D721Med (cell line): ENCODE results near the gene COL5A1.

Experiments
- DNase-seq: peaks from one replicate; pipeline ENCODE4 v3.0.0; 2011; ENCODE audit warnings: low spot score; ENCODE audit not compliant: insufficient read length
- FAIRE-seq: peaks from 2 replicates; lab custom pipeline; 2011; peaks lifted over from hg19 to GRCh38; lab: Jason Lieb, UNC
- TF ChIP-seq, protein P1 (sequence below): IDR thresholded peaks from 2 replicates; pipeline ENCODE4 v1.5.1; 2012; ENCODE audit warnings: mild to moderate bottlenecking, control low read depth; ENCODE audit not compliant: insufficient read depth; ENCODE audit errors: missing control alignments

COL5A1 gene

DNA sequence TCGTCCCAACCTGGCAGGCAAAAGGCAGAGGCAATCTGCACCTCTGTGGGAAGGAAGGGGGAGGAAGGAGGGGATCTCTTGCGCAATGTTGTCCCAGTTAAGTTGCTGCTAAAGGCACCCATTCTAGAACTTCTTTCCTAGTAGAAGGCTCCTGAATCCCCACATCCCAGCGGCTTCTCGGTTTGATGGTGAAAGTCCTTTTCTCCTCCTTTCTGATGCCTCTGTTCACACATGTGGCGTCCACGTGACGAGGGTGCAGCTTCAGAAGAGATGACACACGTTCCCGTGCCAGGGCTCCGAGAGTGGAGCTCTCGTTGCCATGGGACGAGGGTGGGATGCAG lies 142.1 kb downstream of the COL5A1 start:
- FAIRE-seq (no peak), DNase-seq (no peak)
- TF ChIP-seq, protein P1, sequence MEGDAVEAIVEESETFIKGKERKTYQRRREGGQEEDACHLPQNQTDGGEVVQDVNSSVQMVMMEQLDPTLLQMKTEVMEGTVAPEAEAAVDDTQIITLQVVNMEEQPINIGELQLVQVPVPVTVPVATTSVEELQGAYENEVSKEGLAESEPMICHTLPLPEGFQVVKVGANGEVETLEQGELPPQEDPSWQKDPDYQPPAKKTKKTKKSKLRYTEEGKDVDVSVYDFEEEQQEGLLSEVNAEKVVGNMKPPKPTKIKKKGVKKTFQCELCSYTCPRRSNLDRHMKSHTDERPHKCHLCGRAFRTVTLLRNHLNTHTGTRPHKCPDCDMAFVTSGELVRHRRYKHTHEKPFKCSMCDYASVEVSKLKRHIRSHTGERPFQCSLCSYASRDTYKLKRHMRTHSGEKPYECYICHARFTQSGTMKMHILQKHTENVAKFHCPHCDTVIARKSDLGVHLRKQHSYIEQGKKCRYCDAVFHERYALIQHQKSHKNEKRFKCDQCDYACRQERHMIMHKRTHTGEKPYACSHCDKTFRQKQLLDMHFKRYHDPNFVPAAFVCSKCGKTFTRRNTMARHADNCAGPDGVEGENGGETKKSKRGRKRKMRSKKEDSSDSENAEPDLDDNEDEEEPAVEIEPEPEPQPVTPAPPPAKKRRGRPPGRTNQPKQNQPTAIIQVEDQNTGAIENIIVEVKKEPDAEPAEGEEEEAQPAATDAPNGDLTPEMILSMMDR = no peak

DNA sequence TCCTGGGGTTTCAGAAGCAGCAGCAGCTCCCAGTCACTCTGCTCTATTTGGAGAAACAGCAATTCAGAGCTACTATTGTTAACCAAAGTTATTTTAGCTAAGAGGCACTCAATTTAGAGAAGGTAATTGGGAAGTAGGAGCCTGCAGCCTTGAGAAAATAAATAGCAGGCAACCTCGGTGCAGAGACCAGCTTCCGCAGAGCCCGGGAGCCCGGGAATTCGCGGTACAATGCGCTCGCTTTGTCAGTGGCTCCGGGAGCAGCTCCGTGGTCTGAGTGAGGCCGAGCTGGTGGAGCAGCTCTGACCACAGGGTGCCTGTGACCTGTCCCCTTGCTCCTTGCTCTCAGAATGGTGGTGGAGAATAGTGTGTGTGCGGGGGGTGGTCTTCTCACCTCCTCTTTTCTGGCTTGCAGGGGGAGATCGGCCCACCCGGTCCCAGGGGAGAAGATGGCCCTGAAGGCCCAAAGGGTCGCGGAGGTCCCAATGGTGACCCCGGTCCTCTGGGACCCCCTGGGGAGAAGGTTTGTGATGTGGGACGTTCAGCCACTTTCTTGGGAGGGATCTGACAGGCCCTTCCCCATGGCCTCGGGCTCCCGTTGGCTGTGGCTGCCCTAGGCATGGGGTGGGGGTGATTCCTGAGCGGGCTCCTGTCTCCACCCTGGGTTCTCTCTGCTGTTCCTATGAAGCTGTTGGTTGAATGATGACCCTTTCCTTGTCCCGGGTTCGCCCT lies 143.1 kb downstream of the COL5A1 start:
- DNase-seq (no peak), FAIRE-seq (no peak)
- TF ChIP-seq, protein P1 = no peak

GRCh38 chr9:134785325-134786108 lies 143.9 kb downstream of the COL5A1 start:
- TF ChIP-seq, protein P1 = no peak
- FAIRE-seq = no peak
- DNase-seq = no peak

DNA sequence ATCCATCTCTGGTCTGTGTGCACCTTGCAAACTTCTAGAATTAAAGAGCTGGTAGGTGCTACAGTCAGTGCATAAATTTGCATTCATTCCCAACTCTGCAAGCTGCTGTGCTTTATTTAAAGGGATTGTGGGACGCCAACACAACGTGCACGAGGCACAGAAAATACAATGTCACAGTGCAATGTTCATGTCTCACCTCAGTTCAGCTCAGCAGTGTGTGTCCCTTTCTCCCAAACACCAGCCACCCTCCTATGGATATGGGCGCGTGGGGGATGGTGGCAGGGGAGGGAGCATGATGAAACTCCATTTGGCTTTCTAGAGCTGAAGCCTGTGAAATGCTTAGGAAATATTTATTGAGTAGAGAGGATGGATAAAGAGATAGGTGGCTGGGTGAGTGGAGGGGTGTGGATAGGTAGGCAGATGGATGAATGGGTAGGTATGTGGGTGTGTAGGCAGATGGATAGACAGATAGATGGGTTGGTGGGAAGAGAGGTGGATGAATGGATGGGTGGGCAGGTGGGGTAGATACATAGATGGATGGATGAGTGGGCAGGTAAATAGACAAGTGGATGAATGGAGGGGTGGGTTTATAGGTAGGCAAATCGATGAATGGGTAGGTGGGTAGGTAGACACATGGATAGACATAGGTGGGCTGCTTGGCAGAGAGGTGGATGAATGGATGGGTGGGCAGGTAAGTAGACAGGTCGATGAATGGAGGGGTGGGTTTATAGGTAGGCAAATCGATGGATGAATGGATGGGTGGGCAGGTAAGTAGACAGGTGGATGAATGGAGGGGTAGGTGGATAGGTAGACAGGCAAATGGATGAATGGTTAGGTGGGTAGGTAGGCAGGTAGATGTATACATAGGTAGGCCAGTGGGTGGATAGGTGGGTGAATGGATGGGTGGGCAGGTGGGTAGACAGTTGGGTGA lies 146.3 kb downstream of the COL5A1 start:
- no peak for FAIRE-seq
- DNase-seq = no peak
- TF ChIP-seq, protein P1 = no peak

DNA sequence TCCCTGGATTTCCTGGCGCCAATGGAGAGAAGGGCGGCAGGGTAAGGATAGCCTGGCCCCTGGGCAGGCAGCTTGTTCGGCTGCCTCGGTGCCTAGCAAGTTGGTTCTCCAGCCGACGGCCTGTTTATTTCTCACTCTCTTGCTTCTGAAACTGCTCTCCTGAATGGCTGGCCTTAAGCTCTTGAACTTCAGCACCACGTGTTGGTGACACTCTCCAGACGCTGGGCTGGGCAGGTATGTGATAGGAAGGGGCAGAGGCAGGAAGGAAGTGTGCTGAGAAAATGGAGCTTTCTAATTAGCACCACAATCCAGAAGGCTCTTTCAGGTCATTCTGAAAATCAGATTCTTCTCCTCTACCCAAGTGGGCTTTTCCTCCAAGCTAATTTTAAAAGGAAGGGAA lies 147.6 kb downstream of the COL5A1 start:
- no peak for FAIRE-seq
- no peak for DNase-seq
- TF ChIP-seq, protein P1 = no peak

GRCh38 chr9:134791009-134791408 lies 149.4 kb downstream of the COL5A1 start:
- DNase-seq = no peak
- TF ChIP-seq, protein P1 = no peak
- no peak for FAIRE-seq
